Stomach (tissue), 19 donors: Measurements from ENCODE around the gene RFPL4AL1. TPM values are rescaled to one million over a fixed set of nuclear protein-coding genes. Genes with fewer than 3 reads are reported as not detected.
"Not testable (repeated sequence)": the region's sequence is repeated elsewhere in the genome, so short reads cannot be mapped to it uniquely, and the experiment has no call there.

ENCODE experiments used
- DNase-seq, 2 donors: peaks; one replicate each; pipeline versions ENCODE4 v3.0.0 to v3.0.0-alpha.2; 2013 to 2019
- H3K27ac ChIP-seq, 5 donors: fragments of 200-600 bp in 4 of 5; sonication (generic) in 4 of 5; one replicate each; pipeline ENCODE4 v1.5.1; 2013 to 2019; ENCODE audit warnings: mild to moderate bottlenecking in 1 of 5, moderate library complexity in 1 of 5
- H3K27me3 ChIP-seq, 3 donors: fragments of 200-600 bp; sonication (generic); one replicate each; pipeline ENCODE4 v1.5.1; 2017 to 2019; ENCODE audit warnings: mixed run types in 1 of 3
- H3K36me3 ChIP-seq, 4 donors: fragments of 200-600 bp; sonication (generic); 1 replicate in 3 of 4; 2 replicates in 1 of 4; pipeline ENCODE4 v1.5.1; 2016 to 2019
- H3K4me1 ChIP-seq, 4 donors: fragments of 200-600 bp; sonication (generic); one replicate each; pipeline ENCODE4 v1.5.1; 2016 to 2019
- H3K4me3 ChIP-seq, 4 donors: fragments of 200-600 bp; sonication (generic) in 3 of 4; one replicate each; pipeline ENCODE4 v1.5.1; 2016 to 2019; ENCODE audit warnings: mild to moderate bottlenecking in 1 of 4
- H3K9me3 ChIP-seq, 4 donors: fragments of 200-600 bp; sonication (generic); one replicate each; pipeline ENCODE4 v1.5.1; 2016 to 2019
- EP300 ChIP-seq: sonication (generic); formaldehyde crosslinking; IDR thresholded peaks from one replicate; pipeline ENCODE4 v1.6.1; 2017; ENCODE audit warnings: antibody characterized with exemption
- POLR2A ChIP-seq, 4 donors: fragments of 450-650 bp; IDR thresholded peaks; one replicate each; pipeline ENCODE4 v1.6.1; 2016; ENCODE audit warnings: antibody characterized with exemption in 4 of 4, control low read depth in 2 of 4, mild to moderate bottlenecking in 1 of 4, moderate library complexity in 1 of 4
- POLR2AphosphoS5 ChIP-seq, 3 donors: sonication (generic); formaldehyde crosslinking; IDR thresholded peaks; one replicate each; pipeline ENCODE4 v1.6.1; 2016; ENCODE audit warnings: antibody characterized with exemption in 3 of 3
- WGBS, 5 donors: extraction: QIAGEN DNeasy Blood & Tissue Kit in 3 of 5; methylation state at CpG; one replicate each; pipeline versions ENCODE4 v1.1.5 to v1.1.7; 2013 to 2018; 5-methylcytosine and 5-hydroxymethylcytosine counted together
- intact Hi-C: fragments of 100-400 bp; cut with DNase I; formaldehyde crosslinking; loops from one replicate; pipeline ENCODE4 v1.15.1; 2023; ENCODE audit warnings: low total_unique reads
- long read RNA-seq, 10 donors: transcript quantifications; one replicate each; lab custom pipeline, GENCODE V29; 2026
- polyA plus RNA-seq, 3 donors: library from polyadenylated mRNA; stranded (reverse); fragments of 200-250 nt; gene quantifications; one replicate each; pipeline ENCODE4 v1.2.3, GENCODE V29; 2013
- total RNA-seq, 5 donors: library from RNA; depleted of rRNA; stranded (reverse); fragments of >200 nt; gene quantifications; one replicate each; pipeline versions ENCODE4 v1.1.0 to v1.2.3, GENCODE V29; 2014 to 2016
- TF ChIP-seq, protein P1 (sequence below), 7 experiments: fragments of 450-650 bp in 4 of 7; fragments of 200-600 bp in 3 of 7; sonication (generic) in 3 of 7; IDR thresholded peaks; one replicate each; pipeline ENCODE4 v1.5.1; 2016 to 2019; ENCODE audit warnings: antibody characterized with exemption in 7 of 7, control low read depth in 2 of 7, mild to moderate bottlenecking in 1 of 7
- donor health status: healthy with polysubstance abuse.
- donor health status: Bipolar disorder and iron deficiency.
- donor health status: healthy.

RFPL4AL1 gene
- total RNA-seq = not detected
- not detected for polyA plus RNA-seq
- long read RNA-seq, donor 1 = 0 reads
- long read RNA-seq, donor 2 = 0 reads
- long read RNA-seq, donor 3 = 0 reads
- long read RNA-seq, donor 4 = 0 reads
- long read RNA-seq, donor 5 = 0 reads
- long read RNA-seq, donor 6 = 0 reads
- long read RNA-seq, donor 7 = 0 reads
- long read RNA-seq, donor 8 = 0 reads
- long read RNA-seq, donor 9 = 0 reads
- long read RNA-seq, donor 10 = 0 reads

DNA sequence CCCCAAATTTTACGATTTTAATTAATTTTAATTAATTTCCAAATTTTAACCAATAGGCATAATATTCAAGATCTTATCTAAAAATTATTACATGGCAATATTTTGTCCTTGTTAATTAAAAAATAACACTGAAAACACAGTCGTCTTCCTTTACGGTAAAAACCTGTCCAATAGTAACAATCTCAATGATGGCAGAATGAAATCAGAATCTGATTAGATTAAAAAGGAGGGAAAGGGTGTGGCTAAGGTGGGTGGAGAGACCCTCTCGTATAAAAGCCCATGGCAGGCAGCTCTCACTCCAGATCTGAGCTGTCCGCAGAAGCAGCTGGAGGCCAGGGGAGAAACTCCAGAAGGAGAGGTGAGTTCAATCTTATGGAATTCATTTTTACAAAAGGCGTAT, at the start of gene RFPL4AL1:
TSS of gene RFPL4AL1 (plus strand) at position 301 of the 400 bp plus-strand sequence. CDS start 2,687 bp downstream, outside the sequence.
- Histone ChIP-seq H3K27me3 (peaks cover 0 to 45% (median 0%) of the 10 kb centered on the region in 3 donors), H3K9me3 (peaks cover 0 to 13% (median 2%) of the 10 kb centered on the region in 4 donors)
- intact Hi-C loops, H3K4me1 ChIP-seq, H3K36me3 ChIP-seq, DNase-seq, H3K27ac ChIP-seq, H3K4me3 ChIP-seq: not testable (repeated sequence)
- WGBS, 5 donors = 76 to 83% (median 81%) methylated on average over 5 to 6 of the region's 6 CpGs

DNA sequence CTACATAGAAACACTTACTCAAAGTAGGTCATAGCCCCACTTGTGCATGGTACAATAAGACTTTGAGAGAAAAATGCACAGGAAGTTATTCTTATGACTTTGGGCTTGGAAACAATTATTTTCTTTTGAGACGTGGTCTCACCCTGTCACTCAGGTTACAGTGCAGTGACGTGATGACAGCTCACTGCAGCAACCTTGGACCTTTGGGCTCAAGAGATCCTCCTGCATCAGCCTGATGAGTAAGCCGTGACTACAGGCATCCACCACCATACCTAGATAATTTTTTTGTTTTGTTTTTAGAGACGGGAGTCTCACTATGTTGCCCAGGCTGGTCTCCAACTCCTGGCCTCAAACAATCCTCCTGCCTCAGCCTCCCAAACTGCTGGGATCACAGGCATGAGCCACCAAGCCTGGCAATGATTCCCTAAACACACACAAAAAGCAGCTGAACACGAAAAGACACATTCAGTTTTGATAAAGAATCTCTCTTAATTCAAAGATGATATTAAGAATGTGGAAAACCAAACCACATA, 48.6 kb upstream of the RFPL4AL1 start:
- Histone ChIP-seq H3K4me1 (no peaks in the 10 kb centered on the region), H3K9me3 (peaks cover 9 to 25% (median 11%) of the 10 kb centered on the region in 4 donors), H3K27me3 (peaks cover 0 to 61% (median 8%) of the 10 kb centered on the region in 3 donors), H3K36me3 (no peaks in the 10 kb centered on the region), H3K4me3 (no peak overlapping the region), H3K27ac (no peak overlapping the region)
- intact Hi-C loops = no loop called here
- no peak for TF ChIP-seq POLR2AphosphoS5 (IDR thresholded peaks at IDR 0.05)
- TF ChIP-seq EP300 = no peak
- TF ChIP-seq POLR2A (IDR thresholded peaks at IDR 0.05) = no peak
- TF ChIP-seq, protein P1, sequence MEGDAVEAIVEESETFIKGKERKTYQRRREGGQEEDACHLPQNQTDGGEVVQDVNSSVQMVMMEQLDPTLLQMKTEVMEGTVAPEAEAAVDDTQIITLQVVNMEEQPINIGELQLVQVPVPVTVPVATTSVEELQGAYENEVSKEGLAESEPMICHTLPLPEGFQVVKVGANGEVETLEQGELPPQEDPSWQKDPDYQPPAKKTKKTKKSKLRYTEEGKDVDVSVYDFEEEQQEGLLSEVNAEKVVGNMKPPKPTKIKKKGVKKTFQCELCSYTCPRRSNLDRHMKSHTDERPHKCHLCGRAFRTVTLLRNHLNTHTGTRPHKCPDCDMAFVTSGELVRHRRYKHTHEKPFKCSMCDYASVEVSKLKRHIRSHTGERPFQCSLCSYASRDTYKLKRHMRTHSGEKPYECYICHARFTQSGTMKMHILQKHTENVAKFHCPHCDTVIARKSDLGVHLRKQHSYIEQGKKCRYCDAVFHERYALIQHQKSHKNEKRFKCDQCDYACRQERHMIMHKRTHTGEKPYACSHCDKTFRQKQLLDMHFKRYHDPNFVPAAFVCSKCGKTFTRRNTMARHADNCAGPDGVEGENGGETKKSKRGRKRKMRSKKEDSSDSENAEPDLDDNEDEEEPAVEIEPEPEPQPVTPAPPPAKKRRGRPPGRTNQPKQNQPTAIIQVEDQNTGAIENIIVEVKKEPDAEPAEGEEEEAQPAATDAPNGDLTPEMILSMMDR (IDR thresholded peaks at IDR 0.05) = no peak
- 69 to 81% (median 73%) methylated on average over 5 of the region's 5 CpGs for WGBS, 5 donors
- DNase-seq = no peak

DNA sequence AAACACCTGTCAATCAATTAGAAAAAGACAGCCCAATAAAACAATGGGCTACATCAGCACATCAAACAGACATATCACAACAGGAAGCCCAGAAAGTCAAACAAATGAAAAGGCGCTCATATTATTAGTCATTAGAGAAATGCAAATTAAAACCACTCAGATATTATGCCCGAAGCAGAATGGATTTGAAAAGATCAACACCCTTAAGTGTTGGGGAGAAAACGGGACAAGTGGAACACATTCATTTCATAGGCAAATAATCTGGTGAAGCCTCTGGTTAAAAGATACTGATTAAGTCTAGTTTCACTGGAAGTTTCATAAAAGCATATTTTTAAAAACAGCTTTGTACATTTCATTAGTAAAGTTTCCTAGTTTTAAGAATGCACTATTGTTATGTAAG, 48.1 kb upstream of the RFPL4AL1 start:
- no peaks in the 10 kb centered on the region for H3K36me3 ChIP-seq
- H3K9me3 ChIP-seq = peaks cover 9 to 25% (median 11%) of the 10 kb centered on the region in 4 donors
- intact Hi-C loops = no loop called here
- H3K4me1 ChIP-seq = no peaks in the 10 kb centered on the region
- H3K27me3 ChIP-seq = peaks cover 0 to 56% (median 8%) of the 10 kb centered on the region in 3 donors
- WGBS, 5 donors = 79 to 89% (median 86%) methylated on average over 3 of the region's 3 CpGs
- no peak for DNase-seq
- TF ChIP-seq POLR2AphosphoS5 (IDR thresholded peaks at IDR 0.05) = no peak
- TF ChIP-seq EP300 = no peak
- no peak for TF ChIP-seq POLR2A (IDR thresholded peaks at IDR 0.05)
- TF ChIP-seq, protein P1 (IDR thresholded peaks at IDR 0.05) = no peak
- no peak overlapping the region for H3K4me3 ChIP-seq
- H3K27ac ChIP-seq = no peak overlapping the region

DNA sequence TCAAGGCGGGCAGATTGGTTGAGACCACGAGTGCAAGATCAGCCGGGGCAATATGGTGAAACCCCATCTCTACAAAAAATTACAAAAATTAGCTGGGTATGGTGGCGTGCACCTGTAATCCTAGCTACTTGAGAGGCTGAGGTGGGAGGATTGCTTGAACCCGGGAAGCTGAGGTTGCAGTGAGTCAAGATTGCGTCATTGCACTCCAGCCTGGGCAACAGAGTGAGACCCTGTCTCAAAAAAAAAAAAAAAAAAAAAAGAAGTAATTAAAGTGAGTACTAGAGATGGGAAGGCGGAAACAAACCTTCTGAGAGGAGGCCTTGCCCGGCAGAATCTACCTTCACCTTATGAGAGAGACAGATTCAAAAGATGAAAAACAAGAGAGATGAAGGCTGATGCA, 45.4 kb upstream of the RFPL4AL1 start:
- no peak for DNase-seq
- intact Hi-C loops = no loop called here
- H3K9me3 ChIP-seq = peaks cover 9 to 25% (median 11%) of the 10 kb centered on the region in 4 donors
- H3K27ac ChIP-seq = no peak overlapping the region
- H3K4me3 ChIP-seq = no peak overlapping the region
- H3K4me1 ChIP-seq = no peaks in the 10 kb centered on the region
- TF ChIP-seq POLR2AphosphoS5 (IDR thresholded peaks at IDR 0.05) (no peak), EP300 (no peak), POLR2A (IDR thresholded peaks at IDR 0.05) (no peak)
- TF ChIP-seq, protein P1 (IDR thresholded peaks at IDR 0.05) = no peak
- 91 to 94% (median 91%) methylated on average over 6 to 8 of the region's 8 CpGs for WGBS, 5 donors
- H3K36me3 ChIP-seq = no peaks in the 10 kb centered on the region
- peaks cover 0 to 31% (median 0%) of the 10 kb centered on the region in 3 donors for H3K27me3 ChIP-seq

DNA sequence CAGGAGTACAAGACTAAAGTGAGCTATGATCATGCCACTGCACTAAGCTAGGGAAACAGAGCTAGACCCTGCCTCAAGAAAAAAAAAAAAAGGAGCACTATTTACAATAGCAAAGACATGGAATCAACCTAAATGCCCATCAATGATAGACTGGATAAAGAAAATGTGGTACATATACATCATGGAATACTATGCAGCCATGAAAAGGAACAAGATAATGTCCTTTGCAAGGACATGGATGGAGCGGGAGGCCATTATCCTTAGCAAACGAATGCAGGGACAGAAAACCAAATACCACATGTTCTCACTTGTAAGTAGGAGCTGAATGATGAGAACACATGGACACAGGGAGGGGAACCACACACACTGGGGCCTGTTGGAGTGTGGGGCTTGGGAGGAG, 38.5 kb upstream of the RFPL4AL1 start:
- H3K9me3 ChIP-seq, H3K27ac ChIP-seq, H3K36me3 ChIP-seq, H3K4me1 ChIP-seq, H3K4me3 ChIP-seq, H3K27me3 ChIP-seq, intact Hi-C loops, DNase-seq: not testable (repeated sequence)
- 80 to 92% (median 88%) methylated on average over 2 of the region's 2 CpGs for WGBS, 5 donors
